Hippocampal formation (tissue), 2 donors: ENCODE data around the gene GPRASP1.

Experiments
- DNase-seq, 2 donors: peaks; one replicate each; lab custom pipeline; 2025; lab: John Stamatoyannopoulos, UW

The GPRASP1 gene

DNA sequence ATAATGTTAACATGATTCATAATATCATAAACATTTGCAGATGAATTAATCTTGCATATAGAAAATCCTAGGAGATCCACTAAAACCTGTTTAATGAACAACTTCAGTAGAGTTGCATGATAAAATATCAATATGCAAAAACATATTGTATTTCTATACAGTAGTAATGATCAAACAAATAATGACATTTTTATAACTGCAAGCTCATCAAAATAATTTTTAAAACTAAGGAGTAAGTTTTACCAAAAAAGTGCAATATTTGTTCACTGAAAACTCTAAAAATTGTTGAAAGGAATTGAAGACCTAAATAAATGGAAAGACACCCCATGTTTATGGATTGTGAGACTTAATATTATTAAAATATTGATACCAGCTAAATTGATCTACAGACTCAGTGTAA, 45.0 kb downstream of the GPRASP1 start:
- no peak for DNase-seq

- no peak for DNase-seq
These were observed 46.2 kb downstream of the GPRASP1 start for GRCh38 chrX:102697494-102697893.
